ENCODE measurements around the gene FLAD1.
A peak's percentile ranks its signal among the peaks of the same experiment; 100 is the strongest.

FLAD1 gene

GRCh38 chr1:155005076-155006011, 22.2 kb downstream of the FLAD1 start:
- DNase-seq, result peak in 2 of 6 experiments; percentile 15 to 44

GRCh38 chr1:155006601-155007101, 23.5 kb downstream of the FLAD1 start:
- DNase-seq, result peak; percentile 14 to 51 (median 34)

GRCh38 chr1:155007251-155007828, 24.2 kb downstream of the FLAD1 start:
- peak in 1 of 6 experiments; percentile 39 for DNase-seq

- peak in 4 of 6 experiments; percentile 15 to 41 (median 36) for DNase-seq
These were observed 25.1 kb downstream of the FLAD1 start for GRCh38 chr1:155008015-155008941.

GRCh38 chr1:155009221-155009711, 26.1 kb downstream of the FLAD1 start:
- DNase-seq, result peak in 2 of 6 experiments; percentile 32 to 33

- DNase-seq, result peak in 1 of 6 experiments; percentile 33
These were observed 26.6 kb downstream of the FLAD1 start for GRCh38 chr1:155009742-155010141.

- peak in 3 of 6 experiments; percentile 13 to 31 (median 29) for DNase-seq
These were observed 27.2 kb downstream of the FLAD1 start for GRCh38 chr1:155010211-155010918.

GRCh38 chr1:155011004-155011416, 27.9 kb downstream of the FLAD1 start:
- no peak for DNase-seq

- no peak for DNase-seq
These were observed 28.4 kb downstream of the FLAD1 start for GRCh38 chr1:155011437-155012025.

- DNase-seq, result peak in 3 of 6 experiments; percentile 13 to 36 (median 26)
These were observed 28.9 kb downstream of the FLAD1 start for GRCh38 chr1:155012026-155012546.

- peak in 1 of 6 experiments; percentile 55 for DNase-seq
These were observed 29.8 kb downstream of the FLAD1 start for GRCh38 chr1:155012776-155013602.

GRCh38 chr1:155013632-155014031, 30.5 kb downstream of the FLAD1 start:
- peak; percentile 42 to 69 (median 55) for DNase-seq

GRCh38 chr1:155014709-155015508, 31.8 kb downstream of the FLAD1 start:
- DNase-seq, result no peak

GRCh38 chr1:155015527-155016230, 32.5 kb downstream of the FLAD1 start:
- peak in 1 of 6 experiments; percentile 40 for DNase-seq

GRCh38 chr1:155016231-155016831, 33.2 kb downstream of the FLAD1 start:
- peak in 3 of 6 experiments; percentile 12 to 41 (median 23) for DNase-seq

GRCh38 chr1:155017041-155017945, 34.1 kb downstream of the FLAD1 start:
- DNase-seq, result peak; percentile 73 to 89 (median 84)

- DNase-seq, result no peak
These were observed 34.8 kb downstream of the FLAD1 start for GRCh38 chr1:155017946-155018316.

All from stimulated activated naive CD4-positive, alpha-beta T cell (primary cell).